Esophagus squamous epithelium (tissue), 5 donors: ENCODE results near the gene GOLGB1. TPM values are rescaled to one million over a fixed set of nuclear protein-coding genes. Genes with fewer than 3 reads are reported as not detected.

ENCODE experiments used
- DNase-seq: peaks from one replicate; lab custom pipeline; 2025; lab: John Stamatoyannopoulos, UW
- H3K27ac ChIP-seq, 4 donors: fragments of 200-600 bp; sonication (generic); one replicate each; pipeline ENCODE4 v1.5.1; 2016 to 2019; ENCODE audit warnings: mild to moderate bottlenecking in 1 of 4
- H3K27me3 ChIP-seq, 4 donors: fragments of 200-600 bp; sonication (generic); 1 replicate in 3 of 4; 2 replicates in 1 of 4; pipeline versions ENCODE4 v1.5.1 to v1.6.0; 2017 to 2021; ENCODE audit warnings: antibody characterized with exemption in 1 of 4
- H3K36me3 ChIP-seq, 3 donors: fragments of 200-600 bp; sonication (generic); one replicate each; pipeline ENCODE4 v1.5.1; 2016 to 2019
- H3K4me1 ChIP-seq, 3 donors: fragments of 200-600 bp; sonication (generic); one replicate each; pipeline ENCODE4 v1.5.1; 2017 to 2019
- H3K4me3 ChIP-seq, 4 donors: fragments of 200-600 bp; sonication (generic); 1 replicate in 3 of 4; 2 replicates in 1 of 4; pipeline ENCODE4 v1.5.1; 2016 to 2019; ENCODE audit warnings: mild to moderate bottlenecking in 2 of 4, moderate library complexity in 1 of 4
- H3K9me3 ChIP-seq, 3 donors: fragments of 200-600 bp; sonication (generic); one replicate each; pipeline ENCODE4 v1.5.1; 2016 to 2019
- POLR2A ChIP-seq, 4 donors: fragments of 450-650 bp; IDR thresholded peaks; one replicate each; pipeline ENCODE4 v1.6.1; 2017; ENCODE audit warnings: antibody characterized with exemption in 4 of 4, mild to moderate bottlenecking in 4 of 4, moderate library complexity in 3 of 4
- WGBS, 2 donors: methylation state at CpG; one replicate each; pipeline ENCODE4 v1.1.5; 2018; 5-methylcytosine and 5-hydroxymethylcytosine counted together
- intact Hi-C: fragments of 100-400 bp; cut with DNase I; formaldehyde crosslinking; loops from one replicate; pipeline ENCODE4 v1.15.0; 2022
- total RNA-seq, 4 donors: library from RNA; depleted of rRNA; stranded (reverse); fragments of >200 nt; gene quantifications; one replicate each; pipeline ENCODE4 v1.1.0, GENCODE V29; 2016
- TF ChIP-seq, protein P1 (sequence below), 6 experiments: fragments of 450-650 bp in 4 of 6; fragments of 200-600 bp in 2 of 6; sonication (generic) in 2 of 6; IDR thresholded peaks; one replicate each; pipeline ENCODE4 v1.5.1; 2016 to 2019; ENCODE audit warnings: antibody characterized with exemption in 6 of 6, mild to moderate bottlenecking in 4 of 6, moderate library complexity in 4 of 6
- donor health status: DM: yes; HTN: yes; CAD: no.

GOLGB1 gene, protein sequence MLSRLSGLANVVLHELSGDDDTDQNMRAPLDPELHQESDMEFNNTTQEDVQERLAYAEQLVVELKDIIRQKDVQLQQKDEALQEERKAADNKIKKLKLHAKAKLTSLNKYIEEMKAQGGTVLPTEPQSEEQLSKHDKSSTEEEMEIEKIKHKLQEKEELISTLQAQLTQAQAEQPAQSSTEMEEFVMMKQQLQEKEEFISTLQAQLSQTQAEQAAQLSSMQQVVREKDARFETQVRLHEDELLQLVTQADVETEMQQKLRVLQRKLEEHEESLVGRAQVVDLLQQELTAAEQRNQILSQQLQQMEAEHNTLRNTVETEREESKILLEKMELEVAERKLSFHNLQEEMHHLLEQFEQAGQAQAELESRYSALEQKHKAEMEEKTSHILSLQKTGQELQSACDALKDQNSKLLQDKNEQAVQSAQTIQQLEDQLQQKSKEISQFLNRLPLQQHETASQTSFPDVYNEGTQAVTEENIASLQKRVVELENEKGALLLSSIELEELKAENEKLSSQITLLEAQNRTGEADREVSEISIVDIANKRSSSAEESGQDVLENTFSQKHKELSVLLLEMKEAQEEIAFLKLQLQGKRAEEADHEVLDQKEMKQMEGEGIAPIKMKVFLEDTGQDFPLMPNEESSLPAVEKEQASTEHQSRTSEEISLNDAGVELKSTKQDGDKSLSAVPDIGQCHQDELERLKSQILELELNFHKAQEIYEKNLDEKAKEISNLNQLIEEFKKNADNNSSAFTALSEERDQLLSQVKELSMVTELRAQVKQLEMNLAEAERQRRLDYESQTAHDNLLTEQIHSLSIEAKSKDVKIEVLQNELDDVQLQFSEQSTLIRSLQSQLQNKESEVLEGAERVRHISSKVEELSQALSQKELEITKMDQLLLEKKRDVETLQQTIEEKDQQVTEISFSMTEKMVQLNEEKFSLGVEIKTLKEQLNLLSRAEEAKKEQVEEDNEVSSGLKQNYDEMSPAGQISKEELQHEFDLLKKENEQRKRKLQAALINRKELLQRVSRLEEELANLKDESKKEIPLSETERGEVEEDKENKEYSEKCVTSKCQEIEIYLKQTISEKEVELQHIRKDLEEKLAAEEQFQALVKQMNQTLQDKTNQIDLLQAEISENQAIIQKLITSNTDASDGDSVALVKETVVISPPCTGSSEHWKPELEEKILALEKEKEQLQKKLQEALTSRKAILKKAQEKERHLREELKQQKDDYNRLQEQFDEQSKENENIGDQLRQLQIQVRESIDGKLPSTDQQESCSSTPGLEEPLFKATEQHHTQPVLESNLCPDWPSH (N-terminal part only)
- total RNA-seq: 10 to 100 TPM; 34.3 to 55.3 (median 37.1) TPM

- peaks cover 0 to 3% (median 0%) of the 10 kb centered on the region in 4 donors for H3K27me3 ChIP-seq
- H3K4me3 ChIP-seq: peak within 1 kb of the TSS; percentile 66 to 99 (median 84)
- WGBS, 2 donors: 0% methylated on average over 13 to 29 of the region's 51 CpGs
- H3K27ac ChIP-seq: peak within 1 kb of the TSS; percentile 95 to 97 (median 96)
- peak; percentile 87 for DNase-seq
- H3K36me3 ChIP-seq: no peaks in the 10 kb centered on the region
- H3K9me3 ChIP-seq: no peaks in the 10 kb centered on the region
- TF ChIP-seq, protein P1, sequence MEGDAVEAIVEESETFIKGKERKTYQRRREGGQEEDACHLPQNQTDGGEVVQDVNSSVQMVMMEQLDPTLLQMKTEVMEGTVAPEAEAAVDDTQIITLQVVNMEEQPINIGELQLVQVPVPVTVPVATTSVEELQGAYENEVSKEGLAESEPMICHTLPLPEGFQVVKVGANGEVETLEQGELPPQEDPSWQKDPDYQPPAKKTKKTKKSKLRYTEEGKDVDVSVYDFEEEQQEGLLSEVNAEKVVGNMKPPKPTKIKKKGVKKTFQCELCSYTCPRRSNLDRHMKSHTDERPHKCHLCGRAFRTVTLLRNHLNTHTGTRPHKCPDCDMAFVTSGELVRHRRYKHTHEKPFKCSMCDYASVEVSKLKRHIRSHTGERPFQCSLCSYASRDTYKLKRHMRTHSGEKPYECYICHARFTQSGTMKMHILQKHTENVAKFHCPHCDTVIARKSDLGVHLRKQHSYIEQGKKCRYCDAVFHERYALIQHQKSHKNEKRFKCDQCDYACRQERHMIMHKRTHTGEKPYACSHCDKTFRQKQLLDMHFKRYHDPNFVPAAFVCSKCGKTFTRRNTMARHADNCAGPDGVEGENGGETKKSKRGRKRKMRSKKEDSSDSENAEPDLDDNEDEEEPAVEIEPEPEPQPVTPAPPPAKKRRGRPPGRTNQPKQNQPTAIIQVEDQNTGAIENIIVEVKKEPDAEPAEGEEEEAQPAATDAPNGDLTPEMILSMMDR (IDR thresholded peaks at IDR 0.05): peak in 2 of 6 experiments; percentile 7 to 12
- TF ChIP-seq POLR2A (IDR thresholded peaks at IDR 0.05): peak in 3 of 4 donors; percentile 93 to 98 (median 98)
- intact Hi-C loops: no loop called here
- H3K4me1 ChIP-seq: peaks cover 14 to 45% (median 26%) of the 10 kb centered on the region in 3 donors
These were observed at the start of gene GOLGB1 for GRCh38 chr3:121749276-121750086. Gene GOLGB1, minus strand, starts transcription at chr3:121749741. Its CDS starts 18,770 bp downstream, at chr3:121730971.

DNA sequence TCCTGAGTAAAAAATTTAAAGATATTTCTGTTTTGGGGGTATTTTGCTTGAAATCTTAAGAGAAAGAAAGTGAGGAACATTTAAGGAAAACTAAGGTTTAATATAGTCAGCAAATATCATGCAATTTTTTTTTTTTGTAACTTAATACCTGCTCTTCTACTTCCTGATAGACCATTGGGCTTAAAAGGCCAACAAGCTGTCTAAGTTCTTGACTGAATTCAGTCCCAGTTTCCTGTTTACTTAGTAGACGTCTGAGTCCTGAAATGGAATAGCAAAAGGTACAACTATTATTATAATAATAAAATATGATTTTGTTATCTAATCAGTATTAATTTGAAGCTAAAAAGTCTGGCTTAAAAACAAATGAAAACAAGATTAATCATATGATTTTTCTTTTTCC lies 47.4 kb upstream of the GOLGB1 start:
- no peaks in the 10 kb centered on the region for H3K4me1 ChIP-seq
- no peaks in the 10 kb centered on the region for H3K9me3 ChIP-seq
- no peak overlapping the region for H3K27ac ChIP-seq
- H3K27me3 ChIP-seq: no peaks in the 10 kb centered on the region
- no peak for TF ChIP-seq POLR2A (IDR thresholded peaks at IDR 0.05)
- TF ChIP-seq, protein P1 (IDR thresholded peaks at IDR 0.05): no peak
- no peak for DNase-seq
- H3K4me3 ChIP-seq: no peak overlapping the region
- intact Hi-C loops: no loop called here
- H3K36me3 ChIP-seq: peaks cover 0 to 66% (median 6%) of the 10 kb centered on the region in 3 donors
- WGBS, 2 donors: 44 to 65% methylated on average over 1 of the region's 1 CpG

DNA sequence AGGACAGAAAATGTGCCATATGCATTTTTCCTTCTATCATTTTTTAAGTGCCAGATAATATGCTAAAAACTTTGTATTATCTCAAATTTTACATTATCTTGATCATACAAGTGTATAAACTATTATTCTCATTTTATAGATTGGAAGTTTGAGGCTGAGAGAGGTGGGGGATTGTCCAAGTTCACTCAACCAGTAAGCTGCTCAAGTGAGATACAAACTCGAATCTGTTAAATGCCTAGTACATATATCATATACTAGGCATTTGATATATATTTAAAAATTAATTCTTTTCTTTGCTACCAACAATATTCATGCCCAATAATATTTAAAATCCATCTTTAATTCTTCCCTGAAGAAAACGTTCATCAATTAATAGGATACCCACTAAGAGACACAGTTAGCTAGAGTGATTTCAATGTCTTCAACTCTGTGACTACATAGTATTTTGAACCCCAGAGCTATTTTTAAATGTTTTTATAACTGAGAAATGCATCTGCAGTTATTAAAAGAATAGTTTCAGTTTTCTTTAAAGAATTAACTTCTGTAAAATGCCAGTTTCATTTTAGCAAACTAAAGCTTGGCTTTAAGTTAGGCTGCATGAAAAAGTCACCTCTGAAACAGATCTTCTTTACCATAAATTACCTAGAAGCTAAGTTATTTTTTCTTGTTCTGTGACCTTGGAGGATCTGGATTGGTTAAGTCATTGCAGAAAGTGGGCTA lies 44.9 kb upstream of the GOLGB1 start:
- H3K27me3 ChIP-seq: no peaks in the 10 kb centered on the region
- H3K27ac ChIP-seq: no peak overlapping the region
- H3K4me3 ChIP-seq: no peak overlapping the region
- no peaks in the 10 kb centered on the region for H3K4me1 ChIP-seq
- 85 to 93% methylated on average over 2 of the region's 2 CpGs for WGBS, 2 donors
- DNase-seq: no peak
- intact Hi-C loops: no loop called here
- TF ChIP-seq POLR2A (IDR thresholded peaks at IDR 0.05): no peak
- TF ChIP-seq, protein P1 (IDR thresholded peaks at IDR 0.05): no peak
- peaks cover 0 to 82% (median 6%) of the 10 kb centered on the region in 3 donors for H3K36me3 ChIP-seq
- no peaks in the 10 kb centered on the region for H3K9me3 ChIP-seq

DNA sequence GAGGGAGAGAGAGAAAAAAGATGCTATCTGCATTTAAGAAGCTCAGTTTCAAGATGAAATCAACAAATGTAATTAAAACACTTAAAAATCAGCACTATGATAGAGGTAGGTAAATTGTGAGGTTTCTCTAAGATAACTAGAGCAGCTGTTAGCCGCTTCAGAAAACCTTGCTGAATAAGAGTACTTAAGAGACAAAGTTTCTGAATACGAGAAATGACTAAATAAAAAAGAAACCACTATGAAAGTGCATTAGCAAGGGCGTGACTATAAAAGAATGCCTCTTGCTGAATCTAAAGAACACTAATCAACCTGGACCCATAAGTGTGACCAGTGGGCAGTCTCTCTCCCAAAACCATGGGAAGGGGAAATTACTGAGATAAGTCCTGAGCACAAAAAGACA lies 43.5 kb upstream of the GOLGB1 start:
- H3K27me3 ChIP-seq: no peaks in the 10 kb centered on the region
- H3K9me3 ChIP-seq: no peaks in the 10 kb centered on the region
- no peaks in the 10 kb centered on the region for H3K4me1 ChIP-seq
- H3K27ac ChIP-seq: no peak overlapping the region
- WGBS, 2 donors: 75 to 94% methylated on average over 3 of the region's 3 CpGs
- no peak for TF ChIP-seq POLR2A (IDR thresholded peaks at IDR 0.05)
- TF ChIP-seq, protein P1 (IDR thresholded peaks at IDR 0.05): no peak
- intact Hi-C loops: no loop called here
- DNase-seq: no peak
- H3K36me3 ChIP-seq: peaks cover 0 to 89% (median 6%) of the 10 kb centered on the region in 3 donors
- no peak overlapping the region for H3K4me3 ChIP-seq
